Activated CD4-positive, alpha-beta T cell treated with anti-CD3 and anti-CD28 coated beads, Interleukin-10, Interleukin-2, amounts not matched to agents 100 ng/mL and 50 ng/mL, durations not matched to agents 16 hours and 8 hours (primary cell): ENCODE data around the gene MAGT1.
"Not testable (repeated sequence)": the region's sequence is repeated elsewhere in the genome, so short reads cannot be mapped to it uniquely, and the experiment has no call there.

Source experiments
- DNase-seq: peaks from one replicate; pipeline ENCODE4 v3.0.0-alpha.2; 2020

Gene MAGT1

GRCh38 chrX:77821989-77822388, 73.2 kb downstream of the MAGT1 start:
- DNase-seq, result not testable (repeated sequence)

- no peak for DNase-seq
These were observed 75.0 kb downstream of the MAGT1 start for GRCh38 chrX:77820091-77820727.

DNA sequence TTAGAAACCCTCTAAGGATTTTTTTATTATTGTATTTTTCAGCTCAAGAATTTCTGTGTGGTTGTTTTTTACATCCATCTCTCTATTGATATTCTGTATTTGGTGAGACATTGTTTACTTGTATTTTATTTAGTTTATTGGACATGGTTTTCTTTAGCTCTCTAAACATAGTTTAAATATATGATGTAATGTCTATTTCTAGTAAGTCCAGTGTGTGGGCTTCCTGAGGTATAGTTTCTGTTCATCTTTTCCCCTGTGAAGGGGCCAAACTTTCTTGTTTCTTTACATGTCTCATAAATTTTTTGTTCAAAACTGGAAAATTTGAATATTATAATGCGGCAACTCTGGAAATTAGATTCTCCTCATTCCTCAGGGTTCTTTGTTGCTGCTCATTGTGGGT, 81.0 kb downstream of the MAGT1 start:
- DNase-seq, result no peak

DNA sequence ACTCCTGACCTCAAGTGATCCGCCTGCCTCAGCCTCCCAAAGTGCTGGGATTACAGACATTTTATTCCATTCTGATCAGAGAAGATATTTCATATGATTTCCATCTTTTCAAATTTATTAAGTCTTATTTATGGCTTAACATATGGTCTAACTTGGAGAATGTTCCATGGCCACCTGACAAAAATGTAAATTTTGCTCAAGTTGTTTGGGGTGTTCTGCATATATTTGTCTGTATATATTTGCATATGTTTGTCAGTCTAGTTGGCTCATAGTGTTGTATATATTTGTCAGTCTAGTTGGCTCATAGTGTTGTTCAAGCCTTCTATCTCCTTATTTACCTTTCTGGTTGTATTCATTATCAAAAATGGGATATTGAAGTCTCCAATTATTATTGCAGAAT, 93.0 kb downstream of the MAGT1 start:
- DNase-seq, result no peak

- no peak for DNase-seq
These were observed 100.1 kb downstream of the MAGT1 start for GRCh38 chrX:77795124-77795523.

GRCh38 chrX:77793946-77794345, 101.3 kb downstream of the MAGT1 start:
- DNase-seq, result no peak

DNA sequence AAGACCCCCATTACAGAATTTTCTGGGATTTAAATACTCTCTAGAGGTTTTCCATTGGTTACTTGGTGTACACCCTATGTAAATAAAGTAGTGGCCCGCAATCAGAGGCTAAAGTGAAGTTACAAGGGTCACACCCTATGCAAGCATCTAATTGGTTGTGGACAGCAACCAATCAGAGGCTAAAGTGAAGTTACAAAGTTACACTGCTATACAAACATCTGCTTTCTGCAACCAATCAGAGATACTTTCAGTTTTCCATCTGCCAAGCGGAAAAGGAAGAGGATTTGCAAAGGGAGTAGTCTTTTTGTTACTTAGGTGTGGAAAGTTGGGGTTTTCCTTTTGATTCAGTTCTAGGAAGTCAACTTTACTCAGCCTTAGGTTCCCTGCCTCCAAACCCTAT, 107.2 kb downstream of the MAGT1 start:
- peak; percentile 71 for DNase-seq

DNA sequence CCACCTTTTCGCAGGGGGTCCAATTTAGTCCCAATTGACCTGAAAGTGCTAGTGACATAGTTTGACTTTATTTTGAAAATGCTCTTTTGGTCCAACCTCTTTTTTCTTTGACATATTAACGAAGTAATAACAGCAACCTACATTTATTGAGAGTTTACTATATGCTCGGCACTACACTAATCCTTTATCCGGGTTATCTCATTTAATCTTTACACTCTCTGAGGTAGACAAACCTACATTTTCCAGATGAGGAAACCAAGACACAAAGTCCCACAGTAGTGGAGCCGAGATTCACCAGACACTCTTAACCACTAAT, 108.9 kb downstream of the MAGT1 start:
- no peak for DNase-seq

- DNase-seq, result peak; percentile 86
These were observed 109.5 kb downstream of the MAGT1 start, which contains the start of gene ATRX for GRCh38 chrX:77785486-77786364. ATRX (minus strand) TSS chrX:77786216; CDS start chrX:77786001, 215 bp downstream.

- DNase-seq, result no peak
These were observed 115.5 kb downstream of the MAGT1 start for GRCh38 chrX:77779695-77780094.

GRCh38 chrX:77776659-77777058, 118.6 kb downstream of the MAGT1 start:
- no peak for DNase-seq
